Gastroesophageal sphincter (tissue), 3 donors: Measurements from ENCODE around the gene MTERF2.

Experiments
- CTCF ChIP-seq, 4 experiments: fragments of 200-600 bp in 2 of 4; fragments of 450-650 bp in 2 of 4; sonication (generic) in 1 of 4; IDR thresholded peaks; one replicate each; pipeline ENCODE4 v1.5.1; 2017 to 2019; ENCODE audit warnings: antibody characterized with exemption in 4 of 4, mild to moderate bottlenecking in 2 of 4, moderate library complexity in 2 of 4
- EP300 ChIP-seq: sonication (generic); formaldehyde crosslinking; IDR thresholded peaks from one replicate; pipeline ENCODE4 v1.6.1; 2017; ENCODE audit warnings: antibody characterized with exemption, mild to moderate bottlenecking
- POLR2AphosphoS5 ChIP-seq: sonication (generic); formaldehyde crosslinking; IDR thresholded peaks from one replicate; pipeline ENCODE4 v1.6.1; 2017; ENCODE audit warnings: antibody characterized with exemption

GRCh38 chr12:106947461-106947860, 39.5 kb downstream of the MTERF2 start:
- TF ChIP-seq EP300: no peak
- TF ChIP-seq CTCF (IDR thresholded peaks at IDR 0.05): no peak
- TF ChIP-seq POLR2AphosphoS5: no peak
